Measurements from ENCODE around the gene MACF1. TPM values are rescaled to one million over a fixed set of nuclear protein-coding genes. Genes with fewer than 3 reads are reported as not detected.

MACF1 gene
- total and polyA plus RNA-seq, 10 donors, result 50.8 to 641 (median 414) TPM

GRCh38 chr1:39385067-39385988, 180.8 kb downstream of the MACF1 start:
- H3K36me3 ChIP-seq, result peaks cover 3 to 100% (median 92%) of the 10 kb centered on the region in 6 donors
- DNase-seq, result no peak
- H3K27me3 ChIP-seq (replicated peaks in 1 of 7), result no peaks in the 10 kb centered on the region
- TF ChIP-seq POLR2AphosphoS5 (IDR thresholded peaks at IDR 0.05), result no peak
- TF ChIP-seq, protein P1, sequence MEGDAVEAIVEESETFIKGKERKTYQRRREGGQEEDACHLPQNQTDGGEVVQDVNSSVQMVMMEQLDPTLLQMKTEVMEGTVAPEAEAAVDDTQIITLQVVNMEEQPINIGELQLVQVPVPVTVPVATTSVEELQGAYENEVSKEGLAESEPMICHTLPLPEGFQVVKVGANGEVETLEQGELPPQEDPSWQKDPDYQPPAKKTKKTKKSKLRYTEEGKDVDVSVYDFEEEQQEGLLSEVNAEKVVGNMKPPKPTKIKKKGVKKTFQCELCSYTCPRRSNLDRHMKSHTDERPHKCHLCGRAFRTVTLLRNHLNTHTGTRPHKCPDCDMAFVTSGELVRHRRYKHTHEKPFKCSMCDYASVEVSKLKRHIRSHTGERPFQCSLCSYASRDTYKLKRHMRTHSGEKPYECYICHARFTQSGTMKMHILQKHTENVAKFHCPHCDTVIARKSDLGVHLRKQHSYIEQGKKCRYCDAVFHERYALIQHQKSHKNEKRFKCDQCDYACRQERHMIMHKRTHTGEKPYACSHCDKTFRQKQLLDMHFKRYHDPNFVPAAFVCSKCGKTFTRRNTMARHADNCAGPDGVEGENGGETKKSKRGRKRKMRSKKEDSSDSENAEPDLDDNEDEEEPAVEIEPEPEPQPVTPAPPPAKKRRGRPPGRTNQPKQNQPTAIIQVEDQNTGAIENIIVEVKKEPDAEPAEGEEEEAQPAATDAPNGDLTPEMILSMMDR (IDR thresholded peaks at IDR 0.05 in 8 of 11, conservative IDR thresholded peaks at IDR 0.05 in 3 of 11), result no peak
- TF ChIP-seq POLR2A (IDR thresholded peaks at IDR 0.05), result no peak
- H3K9me3 ChIP-seq, result no peaks in the 10 kb centered on the region
- 76 to 88% (median 87%) methylated on average over 16 of the region's 16 CpGs for WGBS, 5 donors
- peaks cover 0 to 25% (median 2%) of the 10 kb centered on the region in 6 donors for H3K4me1 ChIP-seq
- peak overlapping the region in 5 of 8 donors; percentile 22 to 52 (median 43) for H3K27ac ChIP-seq
- intact Hi-C loops (cut with DNase I; ENCODE audit: low total_unique reads), result no loop called here
- no peak overlapping the region for H3K4me3 ChIP-seq

- DNase-seq, result no peak
- peaks cover 5 to 42% (median 13%) of the 10 kb centered on the region in 6 donors for H3K4me1 ChIP-seq
- intact Hi-C loops (cut with DNase I; ENCODE audit: low total_unique reads), result no loop called here
- no peaks in the 10 kb centered on the region for H3K9me3 ChIP-seq
- 93 to 97% (median 96%) methylated on average over 5 of the region's 5 CpGs for WGBS, 5 donors
- H3K27ac ChIP-seq, result no peak overlapping the region
- no peak overlapping the region for H3K4me3 ChIP-seq
- no peaks in the 10 kb centered on the region for H3K27me3 ChIP-seq (replicated peaks in 1 of 7)
- TF ChIP-seq POLR2A (IDR thresholded peaks at IDR 0.05) (no peak), POLR2AphosphoS5 (IDR thresholded peaks at IDR 0.05) (no peak)
- TF ChIP-seq, protein P1 (IDR thresholded peaks at IDR 0.05 in 8 of 11, conservative IDR thresholded peaks at IDR 0.05 in 3 of 11), result no peak
- H3K36me3 ChIP-seq, result peaks cover 0 to 100% (median 79%) of the 10 kb centered on the region in 6 donors
Measured at GRCh38 chr1:39386997-39387396, 182.5 kb downstream of the MACF1 start.

DNA sequence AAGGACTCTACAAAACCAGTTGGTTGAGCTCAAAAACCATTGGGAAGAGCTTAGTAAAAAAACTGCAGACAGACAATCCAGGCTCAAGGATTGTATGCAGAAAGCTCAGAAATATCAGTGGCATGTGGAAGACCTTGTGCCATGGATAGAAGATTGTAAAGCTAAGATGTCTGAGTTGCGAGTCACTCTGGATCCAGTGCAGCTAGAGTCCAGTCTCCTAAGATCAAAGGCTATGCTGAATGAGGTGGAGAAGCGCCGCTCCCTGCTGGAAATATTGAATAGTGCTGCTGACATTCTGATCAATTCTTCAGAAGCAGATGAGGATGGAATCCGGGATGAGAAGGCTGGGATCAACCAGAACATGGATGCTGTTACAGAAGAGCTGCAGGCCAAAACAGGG, 183.0 kb downstream of the MACF1 start:
- peaks cover 5 to 47% (median 15%) of the 10 kb centered on the region in 6 donors for H3K4me1 ChIP-seq
- 91 to 97% (median 93%) methylated on average over 4 of the region's 4 CpGs for WGBS, 5 donors
- no peaks in the 10 kb centered on the region for H3K27me3 ChIP-seq (replicated peaks in 1 of 7)
- H3K4me3 ChIP-seq, result no peak overlapping the region
- intact Hi-C loops (cut with DNase I; ENCODE audit: low total_unique reads), result no loop called here
- H3K9me3 ChIP-seq, result no peaks in the 10 kb centered on the region
- H3K27ac ChIP-seq, result no peak overlapping the region
- peaks cover 0 to 99% (median 75%) of the 10 kb centered on the region in 6 donors for H3K36me3 ChIP-seq
- no peak for DNase-seq
- no peak for TF ChIP-seq POLR2AphosphoS5 (IDR thresholded peaks at IDR 0.05)
- TF ChIP-seq, protein P1 (IDR thresholded peaks at IDR 0.05 in 8 of 11, conservative IDR thresholded peaks at IDR 0.05 in 3 of 11), result no peak

All from spleen (tissue), 11 donors.